ENCODE data around the gene WWTR1. TPM values are rescaled to one million over a fixed set of nuclear protein-coding genes. Genes with fewer than 3 reads are reported as not detected.

WWTR1 gene
- total and polyA plus RNA-seq, 2 donors (not counting 3 experiments of a cell fraction or from before 2014, with no cell fraction given) = 210 to 341 TPM

DNA sequence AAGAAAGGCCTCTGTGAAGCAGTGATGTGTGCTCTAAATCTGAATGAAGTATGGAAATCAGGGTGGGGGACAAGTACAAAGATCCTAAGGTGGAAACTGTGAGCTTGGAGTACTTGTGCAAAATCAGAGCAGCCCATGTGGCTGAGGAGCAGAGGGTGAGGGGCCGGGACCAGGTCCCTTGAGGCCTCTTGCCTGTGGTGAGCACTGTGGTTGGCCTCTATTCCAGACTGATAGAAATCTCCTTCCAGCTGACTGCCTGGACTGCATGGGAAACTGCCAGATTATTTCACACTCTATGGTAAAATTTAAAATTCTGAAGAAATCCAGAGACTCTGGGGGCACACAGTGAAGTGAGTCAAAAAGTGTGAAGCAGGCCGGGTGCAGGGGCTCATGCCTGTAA is 101.9 kb downstream of the WWTR1 start:
- FAIRE-seq = no peak
- ChIA-PET CTCF (interaction anchor here (0.7 to 4.9 kb wide), 10 partner anchors 9 to 215 kb away, joined by 3 to 46 read pairs (median 3); no protein-coding TSS in a partner anchor), POLR2A (interaction anchor here (1.1 to 1.2 kb wide), 2 partner anchors 20 to 102 kb away, joined by 3 to 4 read pairs; partner anchors contain the start of gene WWTR1)
- no peak for DNase-seq (ENCODE audit: low read depth, low spot score)
- dilution Hi-C loops (cut with MboI; ENCODE audit: extremely low pct_ligation_motif_present, low sequenced_read_pairs) = no loop called here
- H3K4me2 ChIP-seq (ENCODE audit: insufficient read depth, low read length) = peak overlapping the region; percentile 67
- H3K9me1 ChIP-seq (replicated peaks; ENCODE audit: control insufficient read depth, extremely low read depth, insufficient read depth, low read length) = no peaks in the 10 kb centered on the region
- H3K4me1 ChIP-seq (ENCODE audit: control insufficient read depth, extremely low read depth, insufficient read depth, low read length) = peaks cover 54% of the 10 kb centered on the region
- peaks cover 6 to 12% of the 10 kb centered on the region in 2 experiments for H3K36me3 ChIP-seq (ENCODE audit: control insufficient read depth in 2 of 2, extremely low read depth in 1 of 2, insufficient read depth in 2 of 2, low read length in 2 of 2)
- no peak for TF ChIP-seq MYC (IDR thresholded peaks at IDR 0.05; ENCODE audit: low read depth, low read length)
- no peak for TF ChIP-seq POLR2AphosphoS5 (IDR thresholded peaks at IDR 0.05; ENCODE audit: insufficient read depth, low read depth, low read length)
- TF ChIP-seq EZH2 (IDR thresholded peaks at IDR 0.05; ENCODE audit: borderline replicate concordance, low read depth, low read length, severe bottlenecking) = no peak
- no peaks in the 10 kb centered on the region for H4K20me1 ChIP-seq (replicated peaks; ENCODE audit: control insufficient read depth, extremely low read depth, insufficient read depth, low read length)
- no peaks in the 10 kb centered on the region for H3K9me3 ChIP-seq (replicated peaks; ENCODE audit: control insufficient read depth, insufficient read depth, low read length)
- no peaks in the 10 kb centered on the region for H3K27me3 ChIP-seq (ENCODE audit: control insufficient read depth in 2 of 2, insufficient read depth in 2 of 2, low read length in 2 of 2)
- H2AFZ ChIP-seq (ENCODE audit: low read depth, low read length) = no peak overlapping the region
- intact Hi-C loops (cut with micrococcal nuclease) = loop anchor here (1.0 to 2.0 kb wide), 4 partner anchors 19 to 102 kb away; partner anchors contain the start of gene WWTR1
- peak overlapping the region; percentile 48 for H3K9ac ChIP-seq (replicated peaks; ENCODE audit: extremely low read depth, insufficient read depth, low read length)
- H3K4me3 ChIP-seq (replicated peaks in 1 of 3; ENCODE audit: insufficient read depth in 1 of 3, low read depth in 1 of 3, low read length in 3 of 3) = no peak overlapping the region
- peaks cover 75% of the 10 kb centered on the region for H3K79me2 ChIP-seq (ENCODE audit: control insufficient read depth, insufficient read depth, low read length)
- H3K27ac ChIP-seq (ENCODE audit: insufficient read depth, low read depth, low read length) = peak overlapping the region; percentile 88
- BruUV-seq (replicated peaks) = no TSS peak

DNA sequence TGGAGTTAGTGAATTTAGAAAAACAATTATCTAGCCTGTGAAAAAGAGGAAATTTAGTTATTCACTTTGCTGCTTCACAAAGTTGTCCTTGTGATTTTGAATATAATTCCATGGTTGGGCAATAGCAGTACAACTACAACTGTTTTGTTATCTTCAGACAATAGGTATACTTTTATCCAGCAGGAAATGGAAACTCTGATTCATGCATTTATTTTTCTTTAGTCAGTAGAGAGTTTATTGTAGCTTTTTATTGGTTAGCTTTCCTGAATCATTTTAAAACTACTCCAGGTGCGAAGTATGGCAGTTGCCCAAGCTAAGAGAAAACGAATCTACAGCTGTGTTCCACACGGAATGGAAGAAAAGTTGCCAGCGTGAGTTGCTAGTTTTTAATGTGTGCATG is 103.0 kb downstream of the WWTR1 start:
- H3K9me3 ChIP-seq (replicated peaks; ENCODE audit: control insufficient read depth, insufficient read depth, low read length) = no peaks in the 10 kb centered on the region
- peaks cover 76% of the 10 kb centered on the region for H3K79me2 ChIP-seq (ENCODE audit: control insufficient read depth, insufficient read depth, low read length)
- TF ChIP-seq, protein P1, sequence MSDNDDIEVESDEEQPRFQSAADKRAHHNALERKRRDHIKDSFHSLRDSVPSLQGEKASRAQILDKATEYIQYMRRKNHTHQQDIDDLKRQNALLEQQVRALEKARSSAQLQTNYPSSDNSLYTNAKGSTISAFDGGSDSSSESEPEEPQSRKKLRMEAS (IDR thresholded peaks at IDR 0.05; ENCODE audit: insufficient read depth, insufficient read length) = no peak
- TF ChIP-seq GATA2 (IDR thresholded peaks at IDR 0.05; ENCODE audit: insufficient read depth, insufficient read length, low read depth, low read length) (peak; percentile 53), POLR2AphosphoS5 (IDR thresholded peaks at IDR 0.05; ENCODE audit: insufficient read depth, low read depth, low read length) (peak; percentile 40), POLR2A (IDR thresholded peaks at IDR 0.05; ENCODE audit: low read depth, low read length) (peak; percentile 43), FOS (IDR thresholded peaks at IDR 0.05; ENCODE audit: borderline replicate concordance, insufficient read depth, low read length) (peak; percentile 89), MYC (IDR thresholded peaks at IDR 0.05; ENCODE audit: low read depth, low read length) (no peak), JUN (IDR thresholded peaks at IDR 0.05; ENCODE audit: borderline replicate concordance, insufficient read depth, insufficient read length, low read depth) (peak; percentile 96), EZH2 (IDR thresholded peaks at IDR 0.05; ENCODE audit: borderline replicate concordance, low read depth, low read length, severe bottlenecking) (no peak)
- TF ChIP-seq, protein P2, sequence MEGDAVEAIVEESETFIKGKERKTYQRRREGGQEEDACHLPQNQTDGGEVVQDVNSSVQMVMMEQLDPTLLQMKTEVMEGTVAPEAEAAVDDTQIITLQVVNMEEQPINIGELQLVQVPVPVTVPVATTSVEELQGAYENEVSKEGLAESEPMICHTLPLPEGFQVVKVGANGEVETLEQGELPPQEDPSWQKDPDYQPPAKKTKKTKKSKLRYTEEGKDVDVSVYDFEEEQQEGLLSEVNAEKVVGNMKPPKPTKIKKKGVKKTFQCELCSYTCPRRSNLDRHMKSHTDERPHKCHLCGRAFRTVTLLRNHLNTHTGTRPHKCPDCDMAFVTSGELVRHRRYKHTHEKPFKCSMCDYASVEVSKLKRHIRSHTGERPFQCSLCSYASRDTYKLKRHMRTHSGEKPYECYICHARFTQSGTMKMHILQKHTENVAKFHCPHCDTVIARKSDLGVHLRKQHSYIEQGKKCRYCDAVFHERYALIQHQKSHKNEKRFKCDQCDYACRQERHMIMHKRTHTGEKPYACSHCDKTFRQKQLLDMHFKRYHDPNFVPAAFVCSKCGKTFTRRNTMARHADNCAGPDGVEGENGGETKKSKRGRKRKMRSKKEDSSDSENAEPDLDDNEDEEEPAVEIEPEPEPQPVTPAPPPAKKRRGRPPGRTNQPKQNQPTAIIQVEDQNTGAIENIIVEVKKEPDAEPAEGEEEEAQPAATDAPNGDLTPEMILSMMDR (IDR thresholded peaks at IDR 0.05; ENCODE audit: extremely low read depth in 1 of 2, insufficient read depth in 1 of 2, low read depth in 1 of 2, low read length in 2 of 2) = no peak
- no peaks in the 10 kb centered on the region for H3K27me3 ChIP-seq (ENCODE audit: control insufficient read depth in 2 of 2, insufficient read depth in 2 of 2, low read length in 2 of 2)
- no peak overlapping the region for H3K4me3 ChIP-seq (replicated peaks in 1 of 3; ENCODE audit: insufficient read depth in 1 of 3, low read depth in 1 of 3, low read length in 3 of 3)
- peak overlapping the region; percentile 67 for H3K4me2 ChIP-seq (ENCODE audit: insufficient read depth, low read length)
- dilution Hi-C loops (cut with MboI; ENCODE audit: extremely low pct_ligation_motif_present, low sequenced_read_pairs) = no loop called here
- BruUV-seq (replicated peaks) = no TSS peak
- H3K9me1 ChIP-seq (replicated peaks; ENCODE audit: control insufficient read depth, extremely low read depth, insufficient read depth, low read length) = no peaks in the 10 kb centered on the region
- CTCF ChIA-PET = interaction anchor here (0.8 to 4.9 kb wide), 10 partner anchors 8 to 217 kb away, joined by 3 to 46 read pairs (median 4); partner anchors contain the start of gene WWTR1
- no peaks in the 10 kb centered on the region for H4K20me1 ChIP-seq (replicated peaks; ENCODE audit: control insufficient read depth, extremely low read depth, insufficient read depth, low read length)
- peaks cover 49% of the 10 kb centered on the region for H3K4me1 ChIP-seq (ENCODE audit: control insufficient read depth, extremely low read depth, insufficient read depth, low read length)
- H3K27ac ChIP-seq (ENCODE audit: insufficient read depth, low read depth, low read length) = peak overlapping the region; percentile 88
- DNase-seq (ENCODE audit: low read depth, low spot score) = peak; percentile 99
- H2AFZ ChIP-seq (ENCODE audit: low read depth, low read length) = no peak overlapping the region
- H3K9ac ChIP-seq (replicated peaks; ENCODE audit: extremely low read depth, insufficient read depth, low read length) = peak overlapping the region; percentile 73
- H3K36me3 ChIP-seq (ENCODE audit: control insufficient read depth in 2 of 2, extremely low read depth in 1 of 2, insufficient read depth in 2 of 2, low read length in 2 of 2) = peaks cover 6 to 12% of the 10 kb centered on the region in 2 experiments
- FAIRE-seq = peak; percentile 85
- intact Hi-C loops (cut with micrococcal nuclease) = loop anchor here (1.0 to 2.0 kb wide), 6 partner anchors 13 to 103 kb away; partner anchors contain the start of gene WWTR1
- POLR2A ChIA-PET = interaction anchor here (0.6 to 1.3 kb wide), 2 partner anchors 104 to 221 kb away, joined by 3 to 7 read pairs; partner anchors contain the start of genes TM4SF18 and WWTR1
